Measurements from ENCODE around the gene NUDT3.
"Not testable (repeated sequence)": the region's sequence is repeated elsewhere in the genome, so short reads cannot be mapped to it uniquely, and the experiment has no call there.

Gene NUDT3

GRCh38 chr6:34269132-34269531 lies 123.3 kb downstream of the NUDT3 start:
- H3K9me3 ChIP-seq (replicated peaks; ENCODE audit: insufficient read depth, low read length); DNase-seq; H3K4me3 ChIP-seq (ENCODE audit: low read length); H3K4me1 ChIP-seq (ENCODE audit: low read length); H3K9ac ChIP-seq (ENCODE audit: low read length); H2AFZ ChIP-seq (ENCODE audit: low read length); H3K27ac ChIP-seq (ENCODE audit: low read length); H3K79me2 ChIP-seq (ENCODE audit: low read length); H3K4me2 ChIP-seq (ENCODE audit: low read depth, low read length); H3K27me3 ChIP-seq (replicated peaks; ENCODE audit: insufficient read depth, low read length); H3F3A ChIP-seq (ENCODE audit: insufficient read depth, low read length); H3K36me3 ChIP-seq (replicated peaks; ENCODE audit: insufficient read depth, low read length); H3K9me2 ChIP-seq (replicated peaks; ENCODE audit: insufficient read depth, low read length); H4K20me1 ChIP-seq (ENCODE audit: insufficient read depth, low read length): not testable (repeated sequence)

GRCh38 chr6:34267746-34268145 lies 124.7 kb downstream of the NUDT3 start:
- Histone ChIP-seq H3K4me3 (ENCODE audit: low read length) (no peak overlapping the region), H2AFZ (ENCODE audit: low read length) (no peak overlapping the region), H3K27me3 (replicated peaks; ENCODE audit: insufficient read depth, low read length) (no peaks in the 10 kb centered on the region), H3K4me1 (ENCODE audit: low read length) (no peaks in the 10 kb centered on the region), H3K9me2 (replicated peaks; ENCODE audit: insufficient read depth, low read length) (no peaks in the 10 kb centered on the region), H3K9me3 (replicated peaks; ENCODE audit: insufficient read depth, low read length) (no peaks in the 10 kb centered on the region), H3K27ac (ENCODE audit: low read length) (no peak overlapping the region), H3K4me2 (ENCODE audit: low read depth, low read length) (no peak overlapping the region), H3K9ac (ENCODE audit: low read length) (no peak overlapping the region), H3K36me3 (replicated peaks; ENCODE audit: insufficient read depth, low read length) (no peaks in the 10 kb centered on the region), H4K20me1 (ENCODE audit: insufficient read depth, low read length) (no peaks in the 10 kb centered on the region), H3K79me2 (ENCODE audit: low read length) (no peaks in the 10 kb centered on the region), H3F3A (ENCODE audit: insufficient read depth, low read length) (no peaks in the 10 kb centered on the region)
- DNase-seq, result no peak
- TF ChIP-seq CTCF (IDR thresholded peaks at IDR 0.05; ENCODE audit: low read length) (no peak), EZH2 (optimal IDR thresholded peaks at IDR 0.05; ENCODE audit: low read depth, low read length) (no peak), EZH2phosphoT487 (IDR thresholded peaks at IDR 0.05; ENCODE audit: low read length) (no peak)

- not testable (repeated sequence) for H3K4me3 ChIP-seq (ENCODE audit: low read length); H3K27me3 ChIP-seq (replicated peaks; ENCODE audit: insufficient read depth, low read length); H2AFZ ChIP-seq (ENCODE audit: low read length); H3K4me2 ChIP-seq (ENCODE audit: low read depth, low read length); H3K9ac ChIP-seq (ENCODE audit: low read length); H3K79me2 ChIP-seq (ENCODE audit: low read length); H3K36me3 ChIP-seq (replicated peaks; ENCODE audit: insufficient read depth, low read length); H3F3A ChIP-seq (ENCODE audit: insufficient read depth, low read length); H3K27ac ChIP-seq (ENCODE audit: low read length); H3K4me1 ChIP-seq (ENCODE audit: low read length); H3K9me3 ChIP-seq (replicated peaks; ENCODE audit: insufficient read depth, low read length); H3K9me2 ChIP-seq (replicated peaks; ENCODE audit: insufficient read depth, low read length); DNase-seq; H4K20me1 ChIP-seq (ENCODE audit: insufficient read depth, low read length)
Observed at GRCh38 chr6:34263484-34263883, 129.0 kb downstream of the NUDT3 start.

- Histone ChIP-seq H3K79me2 (ENCODE audit: low read length) (no peaks in the 10 kb centered on the region), H3K4me1 (ENCODE audit: low read length) (no peaks in the 10 kb centered on the region), H3K4me3 (ENCODE audit: low read length) (no peak overlapping the region), H3K36me3 (replicated peaks; ENCODE audit: insufficient read depth, low read length) (no peaks in the 10 kb centered on the region), H3K9me3 (replicated peaks; ENCODE audit: insufficient read depth, low read length) (no peaks in the 10 kb centered on the region), H3K27me3 (replicated peaks; ENCODE audit: insufficient read depth, low read length) (no peaks in the 10 kb centered on the region), H3F3A (ENCODE audit: insufficient read depth, low read length) (no peaks in the 10 kb centered on the region), H3K4me2 (ENCODE audit: low read depth, low read length) (no peak overlapping the region), H3K9ac (ENCODE audit: low read length) (no peak overlapping the region), H2AFZ (ENCODE audit: low read length) (no peak overlapping the region), H4K20me1 (ENCODE audit: insufficient read depth, low read length) (no peaks in the 10 kb centered on the region), H3K27ac (ENCODE audit: low read length) (no peak overlapping the region), H3K9me2 (replicated peaks; ENCODE audit: insufficient read depth, low read length) (no peaks in the 10 kb centered on the region)
- no peak for TF ChIP-seq EZH2 (optimal IDR thresholded peaks at IDR 0.05; ENCODE audit: low read depth, low read length)
- DNase-seq, result no peak
Observed at GRCh38 chr6:34260576-34261267, 131.7 kb downstream of the NUDT3 start.

GRCh38 chr6:34259529-34260069 lies 132.9 kb downstream of the NUDT3 start:
- Histone ChIP-seq H3K4me2 (ENCODE audit: low read depth, low read length) (no peak overlapping the region), H2AFZ (ENCODE audit: low read length) (no peak overlapping the region), H3K4me3 (ENCODE audit: low read length) (no peak overlapping the region), H3K4me1 (ENCODE audit: low read length) (no peaks in the 10 kb centered on the region), H3K9me3 (replicated peaks; ENCODE audit: insufficient read depth, low read length) (no peaks in the 10 kb centered on the region), H3K9ac (ENCODE audit: low read length) (no peak overlapping the region), H3K27me3 (replicated peaks; ENCODE audit: insufficient read depth, low read length) (no peaks in the 10 kb centered on the region), H4K20me1 (ENCODE audit: insufficient read depth, low read length) (no peaks in the 10 kb centered on the region), H3K79me2 (ENCODE audit: low read length) (no peaks in the 10 kb centered on the region), H3F3A (ENCODE audit: insufficient read depth, low read length) (no peaks in the 10 kb centered on the region), H3K27ac (ENCODE audit: low read length) (no peak overlapping the region), H3K36me3 (replicated peaks; ENCODE audit: insufficient read depth, low read length) (no peaks in the 10 kb centered on the region), H3K9me2 (replicated peaks; ENCODE audit: insufficient read depth, low read length) (no peaks in the 10 kb centered on the region)
- TF ChIP-seq EZH2 (optimal IDR thresholded peaks at IDR 0.05; ENCODE audit: low read depth, low read length) (no peak), CTCF (IDR thresholded peaks at IDR 0.05; ENCODE audit: low read length) (no peak), EZH2phosphoT487 (IDR thresholded peaks at IDR 0.05; ENCODE audit: low read length) (no peak)
- DNase-seq, result no peak

GRCh38 chr6:34252395-34252794 lies 140.1 kb downstream of the NUDT3 start:
- not testable (repeated sequence) for H3K4me1 ChIP-seq (ENCODE audit: low read length); H3K27me3 ChIP-seq (replicated peaks; ENCODE audit: insufficient read depth, low read length); H3K9me2 ChIP-seq (replicated peaks; ENCODE audit: insufficient read depth, low read length); H3K4me2 ChIP-seq (ENCODE audit: low read depth, low read length); H3K4me3 ChIP-seq (ENCODE audit: low read length); H3K9me3 ChIP-seq (replicated peaks; ENCODE audit: insufficient read depth, low read length); DNase-seq; H3K79me2 ChIP-seq (ENCODE audit: low read length); H4K20me1 ChIP-seq (ENCODE audit: insufficient read depth, low read length); H3K27ac ChIP-seq (ENCODE audit: low read length); H3K9ac ChIP-seq (ENCODE audit: low read length); H3K36me3 ChIP-seq (replicated peaks; ENCODE audit: insufficient read depth, low read length); H2AFZ ChIP-seq (ENCODE audit: low read length)
- H3F3A ChIP-seq (ENCODE audit: insufficient read depth, low read length), result peaks cover 12% of the 10 kb centered on the region; the same call in 1 of the 2 replicates
